GM23338 (cell line): ENCODE data around the gene ULBP3. TPM values are rescaled to one million over a fixed set of nuclear protein-coding genes. Genes with fewer than 3 reads are reported as not detected.
"Not testable (repeated sequence)": the region's sequence is repeated elsewhere in the genome, so short reads cannot be mapped to it uniquely, and the experiment has no call there.

Experiments used
- ATAC-seq: fragments of 200-7000 bp; cut with Tn5 transposase; 3 replicates; pipeline ENCODE4 v1.9.1; 2020
- DNase-seq: peaks from one replicate; pipeline ENCODE4 v3.0.0-alpha.2; 2015; ENCODE audit warnings: low spot score
- H2AFZ ChIP-seq: fragments of 200-600 bp; sonication (generic); 2 replicates; pipeline ENCODE4 v1.8.0; 2016; ENCODE audit warnings: antibody characterized with exemption, mild to moderate bottlenecking, moderate library complexity
- H3F3A ChIP-seq: fragments of 200-600 bp; sonication (generic); replicated peaks from 2 replicates; pipeline ENCODE4 v1.8.0; 2017; ENCODE audit warnings: antibody characterized with exemption, mixed run types, low read depth
- H3K27ac ChIP-seq: fragments of 200-600 bp; sonication (generic); 2 replicates; pipeline ENCODE4 v1.6.1; 2016; ENCODE audit warnings: low read depth
- H3K27me3 ChIP-seq: fragments of 200-600 bp; sonication (generic); 2 replicates; pipeline ENCODE4 v1.8.0; 2016; ENCODE audit warnings: mild to moderate bottlenecking, mixed run types, moderate library complexity; ENCODE audit not compliant: insufficient read depth
- H3K36me3 ChIP-seq: fragments of 200-600 bp; sonication (generic); 2 replicates; pipeline ENCODE4 v1.8.0; 2016; ENCODE audit warnings: mild to moderate bottlenecking; ENCODE audit not compliant: insufficient read depth
- H3K4me1 ChIP-seq: fragments of 200-600 bp; sonication (generic); 2 replicates; pipeline ENCODE4 v1.8.0; 2016; ENCODE audit warnings: mild to moderate bottlenecking, moderate library complexity; ENCODE audit not compliant: insufficient read depth
- H3K4me2 ChIP-seq: fragments of 200-600 bp; sonication (generic); 2 replicates; pipeline ENCODE4 v1.7.1; 2017; ENCODE audit warnings: mixed run types
- H3K4me3 ChIP-seq: fragments of 200-600 bp; sonication (generic); 2 replicates; pipeline ENCODE4 v1.6.1; 2016; ENCODE audit warnings: mixed run types
- H3K79me2 ChIP-seq: fragments of 200-600 bp; sonication (generic); replicated peaks from 2 replicates; pipeline ENCODE4 v1.8.0; 2017; ENCODE audit warnings: mild to moderate bottlenecking; ENCODE audit not compliant: insufficient read depth
- H3K9me2 ChIP-seq: fragments of 200-600 bp; sonication (generic); 2 replicates; pipeline ENCODE4 v1.8.0; 2017; ENCODE audit not compliant: insufficient read depth
- H4K20me1 ChIP-seq: fragments of 200-600 bp; sonication (generic); replicated peaks from 2 replicates; pipeline ENCODE4 v1.8.0; 2017; ENCODE audit warnings: mild to moderate bottlenecking; ENCODE audit not compliant: insufficient read depth
- H3K27ac Mint-ChIP-seq: 2 replicates; pipeline ENCODE4 v1.8.0; 2020; ENCODE audit warnings: inconsistent platforms, mild to moderate bottlenecking, moderate library complexity, mixed read lengths
- H3K27me3 Mint-ChIP-seq: 3 replicates; pipeline ENCODE4 v1.8.0; 2022; ENCODE audit warnings: low read depth, mild to moderate bottlenecking, moderate library complexity, mixed read lengths, inconsistent platforms; ENCODE audit not compliant: insufficient read depth, poor library complexity
- H3K36me3 Mint-ChIP-seq: 3 replicates; pipeline ENCODE4 v1.8.0; 2021; ENCODE audit warnings: low read depth, mild to moderate bottlenecking, inconsistent platforms, moderate library complexity, mixed read lengths
- H3K4me1 Mint-ChIP-seq: 3 replicates; pipeline ENCODE4 v1.8.0; 2020; ENCODE audit warnings: mild to moderate bottlenecking, inconsistent platforms, mixed read lengths
- H3K4me3 Mint-ChIP-seq: 3 replicates; pipeline ENCODE4 v1.8.0; 2021; ENCODE audit warnings: moderate library complexity, mild to moderate bottlenecking, inconsistent platforms, mixed read lengths
- H3K9me3 Mint-ChIP-seq: 3 replicates; pipeline ENCODE4 v1.8.0; 2020; ENCODE audit warnings: moderate library complexity, mild to moderate bottlenecking, inconsistent platforms, mixed read lengths
- CTCF ChIP-seq, 2 experiments: fragments of 200-600 bp in 1 of 2; sonication (generic) in 1 of 2; conservative IDR thresholded peaks; 2 replicates each; pipeline versions ENCODE4 v1.5.1 to v1.6.1; 2016 to 2017; ENCODE audit warnings: antibody characterized with exemption in 2 of 2, low read depth in 2 of 2, mild to moderate bottlenecking in 2 of 2, moderate library complexity in 1 of 2
- JUNB ChIP-seq: IDR thresholded peaks from one replicate; pipeline ENCODE4 v1.6.1; 2016; ENCODE audit warnings: antibody characterized with exemption; ENCODE audit not compliant: unreplicated experiment
- ZNF462 ChIP-seq: fragments of 250-450 bp; sonication (Bioruptor Pico); IDR thresholded peaks from 2 replicates; pipeline ENCODE4 v1.5.0; 2020; ENCODE audit warnings: mild to moderate bottlenecking, moderate library complexity
- polyA plus RNA-seq: library from polyadenylated mRNA; unstranded; fragments of >200 nt; fragmentation: Nextera tagmentation; extraction: Ambion mirVana; gene quantifications from 2 replicates; pipeline ENCODE4 v1.2.1, GENCODE V29; 2016
- total RNA-seq: library from RNA; depleted of rRNA; stranded (reverse); fragments of >200 nt; shearing (Covaris generic); gene quantifications from 2 replicates; pipeline ENCODE4 v1.2.3, GENCODE V29; 2014

ULBP3 gene
- total and polyA plus RNA-seq, 2 experiments from 2014 or later = 0.60 to 4.2 TPM

- TF ChIP-seq ZNF462 = no peak
- TF ChIP-seq CTCF (conservative IDR thresholded peaks at IDR 0.05; ENCODE audit: low read depth in 2 of 2) = no peak
- no peak for TF ChIP-seq JUNB
These were observed 6.1 kb upstream of the ULBP3 start (continued) for GRCh38 chr6:150075034-150075421.

- H3K36me3 Mint-ChIP-seq = not testable (repeated sequence)
These were observed 5.6 kb upstream of the ULBP3 start for GRCh38 chr6:150074396-150075033.

More at GRCh38 chr6:150074396-150075033, 5.6 kb upstream of the ULBP3 start:
- not testable (repeated sequence) for H3K79me2 ChIP-seq, H4K20me1 ChIP-seq, H3K27me3 ChIP-seq, H3K27ac ChIP-seq, H3K4me2 ChIP-seq, H3K4me3 ChIP-seq, H3F3A ChIP-seq, H3K9me2 ChIP-seq, H3K36me3 ChIP-seq, H3K9me3 Mint-ChIP-seq, DNase-seq, H3K4me1 ChIP-seq, H2AFZ ChIP-seq, ATAC-seq, H3K4me3 Mint-ChIP-seq, H3K27ac Mint-ChIP-seq
- H3K27me3 Mint-ChIP-seq = peaks cover 15% of the 10 kb centered on the region
- H3K4me1 Mint-ChIP-seq = peaks cover 18% of the 10 kb centered on the region
